IMR-90 (cell line): Measurements from ENCODE around the gene HDHD2. TPM values are rescaled to one million over a fixed set of nuclear protein-coding genes. Genes with fewer than 3 reads are reported as not detected.

Source experiments
- ATAC-seq: fragments of 200-7000 bp; cut with Tn5 transposase; 2 replicates; pipeline ENCODE4 v1.9.1; 2020; ENCODE audit warnings: low read depth, mild to moderate bottlenecking, moderate library complexity
- BruUV-seq: library from RNA; stranded (reverse); fragments of 400-500 nt; replicated peaks from 2 replicates; lab custom pipeline; 2021; lab: Mats Ljungman, UMichigan
- CTCF ChIA-PET: fragments of 300-600 bp; formaldehyde crosslinking; extraction: SDS; loops from one replicate; lab custom pipeline; 2021; ENCODE audit warnings: antibody characterized with exemption; lab: Yijun Ruan, JAX
- POLR2A ChIA-PET: fragments of 300-600 bp; sonication (Branson Sonifier 250); formaldehyde crosslinking; loops from one replicate; lab custom pipeline; 2022; ENCODE audit warnings: antibody characterized with exemption; ENCODE audit not compliant: unreplicated experiment; lab: Charles Lee
- DNase-seq: peaks from one replicate; pipeline ENCODE4 v3.0.0; 2013
- H2AFZ ChIP-seq: replicated peaks from 2 replicates; pipeline ENCODE3; 2013; ENCODE audit warnings: low read length, mild to moderate bottlenecking; ENCODE audit not compliant: poor library complexity
- H2AK5ac ChIP-seq: 2 replicates; pipeline ENCODE4 v1.6.1; 2013; ENCODE audit warnings: low read depth, low read length, inconsistent platforms
- H2AK9ac ChIP-seq: replicated peaks from 2 replicates; pipeline ENCODE3; 2013; ENCODE audit warnings: mild to moderate bottlenecking, low read depth, low read length, moderate library complexity; ENCODE audit not compliant: poor library complexity
- H2BK120ac ChIP-seq: 2 replicates; pipeline ENCODE4 v1.6.1; 2013; ENCODE audit warnings: low read depth, low read length, inconsistent platforms
- H2BK15ac ChIP-seq: 3 replicates; pipeline ENCODE4 v1.6.1; 2013; ENCODE audit warnings: low read depth, low read length, inconsistent platforms
- H2BK20ac ChIP-seq: 2 replicates; pipeline ENCODE4 v1.6.1; 2013; ENCODE audit warnings: low read depth, mild to moderate bottlenecking, inconsistent platforms, low read length, moderate library complexity
- H2BK5ac ChIP-seq: 2 replicates; pipeline ENCODE4 v1.6.1; 2013; ENCODE audit warnings: mild to moderate bottlenecking, low read depth, low read length, inconsistent platforms; ENCODE audit not compliant: poor library complexity, severe bottlenecking
- H3K14ac ChIP-seq: replicated peaks from 2 replicates; pipeline ENCODE4 v1.6.1; 2013; ENCODE audit warnings: low read depth, low read length, inconsistent platforms
- H3K18ac ChIP-seq: 2 replicates; pipeline ENCODE4 v1.6.1; 2013; ENCODE audit warnings: low read depth, low read length, control low read depth
- H3K23ac ChIP-seq: 2 replicates; pipeline ENCODE4 v1.6.1; 2013; ENCODE audit warnings: low read depth, low read length, inconsistent platforms
- H3K27ac ChIP-seq: 2 replicates; pipeline ENCODE4 v1.5.1; 2013; ENCODE audit warnings: mild to moderate bottlenecking, control low read depth, low read length; ENCODE audit not compliant: insufficient read depth
- H3K27me3 ChIP-seq: 2 replicates; pipeline ENCODE4 v1.6.1; 2013; ENCODE audit warnings: low read length; ENCODE audit not compliant: control insufficient read depth, insufficient read depth
- H3K36me3 ChIP-seq: 2 replicates; pipeline ENCODE4 v1.6.1; 2013; ENCODE audit warnings: low read length, mixed read lengths; ENCODE audit not compliant: control insufficient read depth, insufficient read depth
- H3K4ac ChIP-seq: 2 replicates; pipeline ENCODE4 v1.6.1; 2013; ENCODE audit warnings: low read depth, low read length, inconsistent platforms
- H3K4me1 ChIP-seq: 2 replicates; pipeline ENCODE4 v1.6.1; 2013; ENCODE audit warnings: low read length, mixed read lengths; ENCODE audit not compliant: control insufficient read depth, insufficient read depth
- H3K4me2 ChIP-seq: 2 replicates; pipeline ENCODE4 v1.6.1; 2013; ENCODE audit warnings: low read depth, mild to moderate bottlenecking, control low read depth, low read length, moderate library complexity
- H3K4me3 ChIP-seq: 2 replicates; pipeline ENCODE4 v1.5.1; 2013; ENCODE audit warnings: low read depth, mild to moderate bottlenecking, control low read depth, low read length, moderate library complexity; ENCODE audit not compliant: insufficient read depth
- H3K56ac ChIP-seq: 2 replicates; pipeline ENCODE4 v1.6.1; 2013; ENCODE audit warnings: low read length, inconsistent platforms; ENCODE audit not compliant: insufficient read depth; ENCODE audit errors: extremely low read depth
- H3K79me1 ChIP-seq, 2 experiments: 2 replicates each; pipeline ENCODE4 v1.6.1; 2013; ENCODE audit warnings: low read length in 2 of 2, inconsistent platforms in 1 of 2, low read depth in 1 of 2
- H3K9ac ChIP-seq: 2 replicates; pipeline ENCODE4 v1.6.1; 2013; ENCODE audit warnings: low read depth, low read length, control low read depth
- H3K9me1 ChIP-seq: 2 replicates; pipeline ENCODE4 v1.6.1; 2013; ENCODE audit warnings: low read length, inconsistent platforms; ENCODE audit not compliant: insufficient read depth
- H3K9me3 ChIP-seq: 2 replicates; pipeline ENCODE4 v1.6.1; 2013; ENCODE audit warnings: low read length; ENCODE audit not compliant: control insufficient read depth, insufficient read depth
- H4K20me1 ChIP-seq: 2 replicates; pipeline ENCODE4 v1.6.1; 2013; ENCODE audit warnings: low read length, inconsistent platforms; ENCODE audit not compliant: insufficient read depth
- H4K5ac ChIP-seq: 2 replicates; pipeline ENCODE4 v1.6.1; 2013; ENCODE audit warnings: mild to moderate bottlenecking, low read depth, low read length, control low read depth
- H4K8ac ChIP-seq, 2 experiments: 2 replicates each; pipeline ENCODE4 v1.6.1; 2013; ENCODE audit warnings: low read depth in 2 of 2, low read length in 2 of 2, control low read depth in 1 of 2, inconsistent platforms in 1 of 2
- H4K91ac ChIP-seq: 2 replicates; pipeline ENCODE4 v1.6.1; 2013; ENCODE audit warnings: low read depth, low read length, inconsistent platforms; ENCODE audit not compliant: insufficient read depth
- BHLHE40 ChIP-seq: fragments of 150-350 bp; IDR thresholded peaks from 2 replicates; pipeline ENCODE4 v1.6.1; 2016; ENCODE audit warnings: mild to moderate bottlenecking, low read depth, low read length
- CEBPB ChIP-seq: IDR thresholded peaks from 2 replicates; pipeline ENCODE4 v1.6.1; 2012; ENCODE audit warnings: low read depth, low read length, improper control_type of control experiment
- CHD1 ChIP-seq: IDR thresholded peaks from 2 replicates; pipeline ENCODE4 v1.6.1; 2012; ENCODE audit warnings: low read depth, low read length, improper control_type of control experiment
- CTCF ChIP-seq: conservative IDR thresholded peaks from 2 replicates; pipeline ENCODE4 v1.5.1; 2012; ENCODE audit warnings: mild to moderate bottlenecking, low read depth, low read length, improper control_type of control experiment
- FOS ChIP-seq: fragments of 150-350 bp; IDR thresholded peaks from 2 replicates; pipeline ENCODE4 v1.6.1; 2016; ENCODE audit warnings: low read depth, low read length
- MAFK ChIP-seq: IDR thresholded peaks from 2 replicates; pipeline ENCODE4 v1.6.1; 2012; ENCODE audit warnings: low read depth, low read length, improper control_type of control experiment
- MAZ ChIP-seq: IDR thresholded peaks from 2 replicates; pipeline ENCODE4 v1.6.1; 2012; ENCODE audit warnings: low read depth, mild to moderate bottlenecking, low read length, improper control_type of control experiment, moderate library complexity, borderline replicate concordance
- MXI1 ChIP-seq: IDR thresholded peaks from 2 replicates; pipeline ENCODE4 v1.6.1; 2012; ENCODE audit warnings: low read depth, mild to moderate bottlenecking, low read length, moderate library complexity, borderline replicate concordance
- RAD21 ChIP-seq: IDR thresholded peaks from 2 replicates; pipeline ENCODE4 v1.6.1; 2012; ENCODE audit warnings: low read length, improper control_type of control experiment
- RCOR1 ChIP-seq: IDR thresholded peaks from 2 replicates; pipeline ENCODE4 v1.6.1; 2012; ENCODE audit warnings: mild to moderate bottlenecking, low read length, improper control_type of control experiment; ENCODE audit not compliant: insufficient replicate concordance
- RFX5 ChIP-seq: IDR thresholded peaks from 2 replicates; pipeline ENCODE4 v1.8.0; 2012; ENCODE audit warnings: low read depth, mild to moderate bottlenecking, low read length, moderate library complexity
- SMC3 ChIP-seq: fragments of 150-350 bp; IDR thresholded peaks from 2 replicates; pipeline ENCODE4 v1.6.1; 2016; ENCODE audit warnings: low read depth, mild to moderate bottlenecking, antibody characterized with exemption, low read length, moderate library complexity
- USF2 ChIP-seq: fragments of 150-350 bp; IDR thresholded peaks from 2 replicates; pipeline ENCODE4 v1.6.1; 2017; ENCODE audit warnings: mild to moderate bottlenecking, antibody characterized with exemption, low read length, low read depth
- WGBS, 2 experiments: methylation state at CpG; one replicate each; pipeline versions ENCODE4 v1.1.5 to v1.1.7; 2013; ENCODE audit warnings: missing lambda C conversion rate in 2 of 2; ENCODE audit not compliant: insufficient read length in 1 of 2; ENCODE audit errors: extremely low coverage in 2 of 2; 5-methylcytosine and 5-hydroxymethylcytosine counted together
- dilution Hi-C: fragments of 300-500 bp; cut with HindIII; formaldehyde crosslinking; loops from one replicate; pipeline ENCODE4 v1.14.3; 2018; ENCODE audit warnings: low sequenced_read_pairs; ENCODE audit not compliant: unreplicated experiment
- in situ Hi-C: fragments of 300-500 bp; cut with MboI; formaldehyde crosslinking; loops from 3 replicates; pipeline ENCODE4 v1.14.3; 2019; ENCODE audit warnings: low sequenced_read_pairs, inconsistent platforms, mixed read lengths
- intact Hi-C: fragments of 100-400 bp; cut with micrococcal nuclease; formaldehyde crosslinking; loops from 2 replicates; pipeline ENCODE4 v1.10.0; 2022
- polyA plus RNA-seq, 3 experiments: library from polyadenylated mRNA; depleted of rRNA; stranded (reverse); fragments of >200 nt; gene quantifications; 2 replicates each; pipeline ENCODE4 v1.2.3, GENCODE V29; 2012; ENCODE audit warnings: low replicate concordance in 1 of 3
- total RNA-seq: library from RNA; depleted of rRNA; stranded (reverse); fragments of >200 nt; gene quantifications from 2 replicates; pipeline ENCODE4 v1.2.3, GENCODE V29; 2012

Gene HDHD2
- total and polyA plus RNA-seq, 2 of the 4 experiments (the other 2 are of a cell fraction), result 7.2 to 18.6 TPM

GRCh38 chr18:47149457-47150028 is 757 bp downstream of the HDHD2 start (continued):
- TF ChIP-seq MAFK, result no peak

- Histone ChIP-seq H4K8ac (no peak overlapping the region), H3K4me2 (no peak overlapping the region), H3K23ac (no peak overlapping the region), H3K9me1 (peaks cover 12% of the 10 kb centered on the region), H4K5ac (no peak overlapping the region), H3K4me1 (peaks cover 5% of the 10 kb centered on the region), H2AFZ (no peak overlapping the region), H3K14ac (no peak overlapping the region), H3K4me3 (no peak overlapping the region), H3K9me3 (no peaks in the 10 kb centered on the region), H2BK5ac (no peak overlapping the region), H3K27ac (no peak overlapping the region), H2BK120ac (no peak overlapping the region), H2BK15ac (no peak overlapping the region), H3K56ac (no peak overlapping the region), H4K91ac (no peak overlapping the region), H2AK9ac (no peak overlapping the region), H3K79me1 (peaks cover 16 to 62% of the 10 kb centered on the region in 2 experiments), H3K18ac (no peak overlapping the region), H2AK5ac (no peak overlapping the region), H2BK20ac (no peak overlapping the region), H3K27me3 (no peaks in the 10 kb centered on the region), H4K20me1 (0 out of 2 replicates have a peak, but pooled peaks cover 5% of the 10 kb centered on the region), H3K4ac (no peak overlapping the region), H3K36me3 (no peaks in the 10 kb centered on the region), H3K9ac (no peak overlapping the region)
- in situ Hi-C loops, result no loop called here
- no TSS peak for BruUV-seq
- ChIA-PET CTCF (interaction anchor here (0.6 kb wide), 1 partner anchor 59 kb away, joined by 3 read pairs; no protein-coding TSS in a partner anchor), POLR2A (no interaction called here)
- dilution Hi-C loops, result no loop called here
- no peak for ATAC-seq
- DNase-seq, result no peak
- no CpG with 5 or more reads among the region's 3 CpGs for WGBS, 2 experiments
- intact Hi-C loops, result no loop called here
- TF ChIP-seq RCOR1 (no peak), MAZ (no peak), BHLHE40 (no peak), CHD1 (no peak), FOS (no peak), USF2 (no peak), RFX5 (no peak), SMC3 (no peak), MXI1 (no peak), CTCF (no peak), RAD21 (no peak), MAFK (no peak), CEBPB (no peak)
These were observed 4.1 kb downstream of the HDHD2 start for GRCh38 chr18:47146206-47146605.
